ENCODE data around the gene INVS.

INVS gene

GRCh38 chr9:100282388-100282719, 183.3 kb downstream of the INVS start:
- DNase-seq (ENCODE audit: low read depth) = no peak
- no peak for TF ChIP-seq CTCF (IDR thresholded peaks at IDR 0.05; ENCODE audit: control insufficient read depth, extremely low read depth, insufficient read depth)
- no peak overlapping the region for H3K4me3 ChIP-seq (ENCODE audit: low read depth, low read length)

GRCh38 chr9:100284247-100284646, 185.2 kb downstream of the INVS start:
- TF ChIP-seq CTCF (IDR thresholded peaks at IDR 0.05; ENCODE audit: control insufficient read depth, extremely low read depth, insufficient read depth) = no peak
- H3K4me3 ChIP-seq (ENCODE audit: low read depth, low read length) = no peak overlapping the region
- DNase-seq (ENCODE audit: low read depth) = no peak

GRCh38 chr9:100285080-100285479, 186.0 kb downstream of the INVS start:
- no peak overlapping the region for H3K4me3 ChIP-seq (ENCODE audit: low read depth, low read length)
- TF ChIP-seq CTCF (IDR thresholded peaks at IDR 0.05; ENCODE audit: control insufficient read depth, extremely low read depth, insufficient read depth) = no peak
- DNase-seq (ENCODE audit: low read depth) = no peak

- no peak overlapping the region for H3K4me3 ChIP-seq (ENCODE audit: low read depth, low read length)
- peak; percentile 90 for DNase-seq (ENCODE audit: low read depth)
- TF ChIP-seq CTCF (IDR thresholded peaks at IDR 0.05; ENCODE audit: control insufficient read depth, extremely low read depth, insufficient read depth) = no peak
Observed at GRCh38 chr9:100285601-100286000, 186.6 kb downstream of the INVS start.

GRCh38 chr9:100286257-100286656, 187.2 kb downstream of the INVS start:
- no peak overlapping the region for H3K4me3 ChIP-seq (ENCODE audit: low read depth, low read length)
- TF ChIP-seq CTCF (IDR thresholded peaks at IDR 0.05; ENCODE audit: control insufficient read depth, extremely low read depth, insufficient read depth) = no peak
- DNase-seq (ENCODE audit: low read depth) = no peak

GRCh38 chr9:100287186-100287585, 188.1 kb downstream of the INVS start:
- no peak overlapping the region for H3K4me3 ChIP-seq (ENCODE audit: low read depth, low read length)
- no peak for TF ChIP-seq CTCF (IDR thresholded peaks at IDR 0.05; ENCODE audit: control insufficient read depth, extremely low read depth, insufficient read depth)
- no peak for DNase-seq (ENCODE audit: low read depth)

GRCh38 chr9:100290714-100291113, 191.7 kb downstream of the INVS start:
- TF ChIP-seq CTCF (IDR thresholded peaks at IDR 0.05; ENCODE audit: control insufficient read depth, extremely low read depth, insufficient read depth) = no peak
- no peak for DNase-seq (ENCODE audit: low read depth)
- no peak overlapping the region for H3K4me3 ChIP-seq (ENCODE audit: low read depth, low read length)

All from LNCaP clone FGC (cell line).